Type B pancreatic cell (in vitro differentiated cells): Measurements from ENCODE around the gene ZNF500. TPM values are rescaled to one million over a fixed set of nuclear protein-coding genes. Genes with fewer than 3 reads are reported as not detected.

Source experiments
- DNase-seq: peaks from one replicate; pipeline ENCODE4 v3.0.0; 2021; ENCODE audit warnings: mixed read lengths; ENCODE audit not compliant: unreplicated experiment; ENCODE audit errors: extremely low spot score
- H3K27ac Mint-ChIP-seq: 2 replicates; pipeline ENCODE4 v1.8.0; 2021; ENCODE audit warnings: mild to moderate bottlenecking, mixed read lengths
- H3K27me3 Mint-ChIP-seq: 2 replicates; pipeline ENCODE4 v1.8.0; 2021; ENCODE audit warnings: mixed read lengths
- H3K36me3 Mint-ChIP-seq: 2 replicates; pipeline ENCODE4 v1.8.0; 2021; ENCODE audit warnings: mixed read lengths
- H3K4me1 Mint-ChIP-seq: one replicate; pipeline ENCODE4 v1.8.0; 2021; ENCODE audit warnings: mixed read lengths; ENCODE audit not compliant: unreplicated experiment
- H3K4me3 Mint-ChIP-seq: 2 replicates; pipeline ENCODE4 v1.8.0; 2021; ENCODE audit warnings: mild to moderate bottlenecking, mixed read lengths
- H3K9me3 Mint-ChIP-seq: 2 replicates; pipeline ENCODE4 v1.8.0; 2021; ENCODE audit warnings: mixed read lengths
- CTCF ChIP-seq: fragments of 200-600 bp; sonication (generic); conservative IDR thresholded peaks from 2 replicates; pipeline ENCODE4 v1.5.0; 2021; ENCODE audit warnings: antibody characterized with exemption, mild to moderate bottlenecking
- total RNA-seq: library from RNA; stranded (reverse); gene quantifications from 2 replicates; pipeline ENCODE4 v1.2.1, GENCODE V29; 2021; ENCODE audit warnings: low replicate concordance

Gene ZNF500
- total RNA-seq, 1 donor from 2014 or later, result 21.0 TPM

GRCh38 chr16:4749700-4750257, 17.2 kb downstream of the ZNF500 start:
- no peaks in the 10 kb centered on the region for H3K27me3 Mint-ChIP-seq
- no peak overlapping the region for H3K27ac Mint-ChIP-seq
- H3K9me3 Mint-ChIP-seq, result no peaks in the 10 kb centered on the region
- TF ChIP-seq CTCF, result no peak
- no peak overlapping the region for H3K4me3 Mint-ChIP-seq
- peaks cover 4% of the 10 kb centered on the region for H3K36me3 Mint-ChIP-seq
- no peaks in the 10 kb centered on the region for H3K4me1 Mint-ChIP-seq
- DNase-seq, result no peak

GRCh38 chr16:4748682-4749411, 18.1 kb downstream of the ZNF500 start:
- no peak overlapping the region for H3K4me3 Mint-ChIP-seq
- peaks cover 4% of the 10 kb centered on the region for H3K36me3 Mint-ChIP-seq
- no peaks in the 10 kb centered on the region for H3K27me3 Mint-ChIP-seq
- TF ChIP-seq CTCF, result no peak
- no peak overlapping the region for H3K27ac Mint-ChIP-seq
- H3K9me3 Mint-ChIP-seq, result no peaks in the 10 kb centered on the region
- H3K4me1 Mint-ChIP-seq, result no peaks in the 10 kb centered on the region
- DNase-seq, result no peak

GRCh38 chr16:4747906-4748681, 18.9 kb downstream of the ZNF500 start:
- Mint-ChIP-seq H3K9me3 (no peaks in the 10 kb centered on the region), H3K36me3 (peaks cover under 1% of the 10 kb centered on the region), H3K4me1 (no peaks in the 10 kb centered on the region), H3K27me3 (no peaks in the 10 kb centered on the region), H3K4me3 (no peak overlapping the region), H3K27ac (no peak overlapping the region)
- TF ChIP-seq CTCF, result no peak
- DNase-seq, result no peak

- no peaks in the 10 kb centered on the region for H3K36me3 Mint-ChIP-seq
- H3K9me3 Mint-ChIP-seq, result no peaks in the 10 kb centered on the region
- no peak overlapping the region for H3K27ac Mint-ChIP-seq
- TF ChIP-seq CTCF, result no peak
- no peaks in the 10 kb centered on the region for H3K4me1 Mint-ChIP-seq
- no peak for DNase-seq
- no peaks in the 10 kb centered on the region for H3K27me3 Mint-ChIP-seq
- H3K4me3 Mint-ChIP-seq, result no peak overlapping the region
Measured at GRCh38 chr16:4746991-4747574, 19.9 kb downstream of the ZNF500 start.

GRCh38 chr16:4746215-4746614, 20.7 kb downstream of the ZNF500 start:
- no peak for TF ChIP-seq CTCF
- no peaks in the 10 kb centered on the region for H3K4me1 Mint-ChIP-seq
- no peaks in the 10 kb centered on the region for H3K27me3 Mint-ChIP-seq
- H3K9me3 Mint-ChIP-seq, result no peaks in the 10 kb centered on the region
- H3K27ac Mint-ChIP-seq, result no peak overlapping the region
- no peak for DNase-seq
- H3K4me3 Mint-ChIP-seq, result no peak overlapping the region
- no peaks in the 10 kb centered on the region for H3K36me3 Mint-ChIP-seq
